Mesothelial cell of epicardium (in vitro differentiated cells): Measurements from ENCODE around the gene CLEC16A. TPM values are rescaled to one million over a fixed set of nuclear protein-coding genes. Genes with fewer than 3 reads are reported as not detected.

Source experiments
- DNase-seq, 2 experiments: peaks; one replicate each; pipeline ENCODE4 v3.0.0; 2021; ENCODE audit warnings: low spot score in 2 of 2; ENCODE audit not compliant: unreplicated experiment in 2 of 2
- H3K27ac Mint-ChIP-seq: 2 replicates; pipeline ENCODE4 v1.8.0; 2021; ENCODE audit warnings: mixed read lengths
- H3K27me3 Mint-ChIP-seq: 2 replicates; pipeline ENCODE4 v1.8.0; 2021; ENCODE audit warnings: low read depth, mixed read lengths
- H3K36me3 Mint-ChIP-seq: 2 replicates; pipeline ENCODE4 v1.8.0; 2021; ENCODE audit warnings: mixed read lengths
- H3K4me1 Mint-ChIP-seq: 2 replicates; pipeline ENCODE4 v1.8.0; 2021; ENCODE audit warnings: mixed read lengths
- H3K4me3 Mint-ChIP-seq: 2 replicates; pipeline ENCODE4 v1.8.0; 2021; ENCODE audit warnings: mild to moderate bottlenecking, moderate library complexity, mixed read lengths
- H3K9me3 Mint-ChIP-seq: 2 replicates; pipeline ENCODE4 v1.8.0; 2021; ENCODE audit warnings: mixed read lengths
- total RNA-seq: library from RNA; stranded (reverse); gene quantifications from 3 replicates; pipeline ENCODE4 v1.2.1, GENCODE V29; 2021
- TF ChIP-seq, protein P1 (sequence below): fragments of 200-600 bp; sonication (generic); IDR thresholded peaks from one replicate; pipeline ENCODE4 v1.5.0; 2021; ENCODE audit warnings: antibody characterized with exemption; ENCODE audit not compliant: unreplicated experiment

The CLEC16A gene
- total RNA-seq, 1 donor from 2014 or later = 43.3 TPM

GRCh38 chr16:11056090-11056992 is 112.0 kb downstream of the CLEC16A start:
- H3K9me3 Mint-ChIP-seq = no peaks in the 10 kb centered on the region
- TF ChIP-seq, protein P1, sequence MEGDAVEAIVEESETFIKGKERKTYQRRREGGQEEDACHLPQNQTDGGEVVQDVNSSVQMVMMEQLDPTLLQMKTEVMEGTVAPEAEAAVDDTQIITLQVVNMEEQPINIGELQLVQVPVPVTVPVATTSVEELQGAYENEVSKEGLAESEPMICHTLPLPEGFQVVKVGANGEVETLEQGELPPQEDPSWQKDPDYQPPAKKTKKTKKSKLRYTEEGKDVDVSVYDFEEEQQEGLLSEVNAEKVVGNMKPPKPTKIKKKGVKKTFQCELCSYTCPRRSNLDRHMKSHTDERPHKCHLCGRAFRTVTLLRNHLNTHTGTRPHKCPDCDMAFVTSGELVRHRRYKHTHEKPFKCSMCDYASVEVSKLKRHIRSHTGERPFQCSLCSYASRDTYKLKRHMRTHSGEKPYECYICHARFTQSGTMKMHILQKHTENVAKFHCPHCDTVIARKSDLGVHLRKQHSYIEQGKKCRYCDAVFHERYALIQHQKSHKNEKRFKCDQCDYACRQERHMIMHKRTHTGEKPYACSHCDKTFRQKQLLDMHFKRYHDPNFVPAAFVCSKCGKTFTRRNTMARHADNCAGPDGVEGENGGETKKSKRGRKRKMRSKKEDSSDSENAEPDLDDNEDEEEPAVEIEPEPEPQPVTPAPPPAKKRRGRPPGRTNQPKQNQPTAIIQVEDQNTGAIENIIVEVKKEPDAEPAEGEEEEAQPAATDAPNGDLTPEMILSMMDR = no peak
- DNase-seq = no peak
- H3K27ac Mint-ChIP-seq = no peak overlapping the region
- H3K27me3 Mint-ChIP-seq = no peaks in the 10 kb centered on the region
- peaks cover 26% of the 10 kb centered on the region for H3K36me3 Mint-ChIP-seq
- H3K4me1 Mint-ChIP-seq = peaks cover 2% of the 10 kb centered on the region
- H3K4me3 Mint-ChIP-seq = no peak overlapping the region

DNA sequence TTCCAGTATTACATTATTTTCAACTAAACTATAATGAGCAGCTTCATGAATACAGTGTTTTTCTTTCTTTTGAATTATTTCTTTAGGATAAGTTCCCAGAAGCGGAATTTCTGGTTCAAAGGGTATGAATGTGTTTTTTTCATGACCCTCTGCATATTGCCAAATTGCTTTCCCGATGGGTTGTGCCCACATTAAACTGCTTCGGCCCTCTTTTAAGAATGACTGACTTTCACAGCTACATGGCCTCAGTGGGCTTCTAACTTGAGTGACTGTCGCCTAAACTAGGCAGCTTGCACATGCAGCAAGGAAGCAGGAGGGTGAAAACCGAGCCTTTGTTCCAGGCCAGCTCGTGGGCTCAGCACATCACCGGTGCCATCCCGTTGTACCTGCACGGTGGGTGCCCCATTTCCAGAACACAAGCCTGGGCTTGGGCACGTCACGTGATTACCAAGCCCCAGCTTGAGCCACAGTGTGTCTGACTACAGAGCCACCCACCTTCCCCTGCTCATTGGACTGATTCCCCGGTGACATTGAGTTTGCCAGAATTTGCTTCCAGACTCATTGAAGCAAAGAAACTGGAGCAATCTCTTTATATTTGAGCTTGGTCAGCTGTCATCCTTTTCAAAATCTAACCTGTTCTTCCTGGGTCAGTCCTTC is 112.8 kb downstream of the CLEC16A start:
- no peak overlapping the region for H3K27ac Mint-ChIP-seq
- no peak for DNase-seq
- TF ChIP-seq, protein P1 = no peak
- H3K4me1 Mint-ChIP-seq = no peaks in the 10 kb centered on the region
- H3K36me3 Mint-ChIP-seq = peaks cover 28% of the 10 kb centered on the region
- no peaks in the 10 kb centered on the region for H3K27me3 Mint-ChIP-seq
- no peaks in the 10 kb centered on the region for H3K9me3 Mint-ChIP-seq
- H3K4me3 Mint-ChIP-seq = no peak overlapping the region

GRCh38 chr16:11057711-11058345 is 113.5 kb downstream of the CLEC16A start:
- peaks cover 22% of the 10 kb centered on the region for H3K36me3 Mint-ChIP-seq
- DNase-seq = no peak
- no peak overlapping the region for H3K27ac Mint-ChIP-seq
- H3K4me1 Mint-ChIP-seq = no peaks in the 10 kb centered on the region
- TF ChIP-seq, protein P1 = no peak
- H3K9me3 Mint-ChIP-seq = no peaks in the 10 kb centered on the region
- H3K4me3 Mint-ChIP-seq = no peak overlapping the region
- H3K27me3 Mint-ChIP-seq = no peaks in the 10 kb centered on the region

DNA sequence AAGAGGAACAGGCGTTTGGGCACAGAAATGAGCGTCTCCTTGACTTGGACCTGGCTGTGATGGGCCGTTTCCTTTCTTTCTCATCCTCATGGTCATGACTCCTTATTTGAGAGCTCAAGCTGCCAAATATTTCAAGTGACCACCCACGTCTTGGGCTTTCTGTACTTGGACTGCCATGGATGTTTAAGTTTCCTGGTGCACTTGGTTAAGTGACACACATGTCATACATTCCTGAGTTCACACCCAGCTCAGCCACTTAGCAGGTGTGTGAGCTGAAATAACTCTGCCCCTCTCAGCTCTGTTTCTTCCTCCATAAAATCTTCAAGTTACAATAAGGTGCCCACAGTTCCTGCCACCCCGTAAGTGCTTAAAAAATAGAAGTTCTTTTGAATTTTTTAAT is 114.5 kb downstream of the CLEC16A start:
- no peaks in the 10 kb centered on the region for H3K27me3 Mint-ChIP-seq
- DNase-seq = no peak
- no peak overlapping the region for H3K4me3 Mint-ChIP-seq
- no peaks in the 10 kb centered on the region for H3K9me3 Mint-ChIP-seq
- no peaks in the 10 kb centered on the region for H3K4me1 Mint-ChIP-seq
- TF ChIP-seq, protein P1 = no peak
- no peak overlapping the region for H3K27ac Mint-ChIP-seq
- peaks cover 18% of the 10 kb centered on the region for H3K36me3 Mint-ChIP-seq

GRCh38 chr16:11059588-11059987 is 115.2 kb downstream of the CLEC16A start:
- TF ChIP-seq, protein P1 = no peak
- DNase-seq = no peak
- Mint-ChIP-seq H3K9me3 (no peaks in the 10 kb centered on the region), H3K4me3 (no peak overlapping the region), H3K4me1 (no peaks in the 10 kb centered on the region), H3K27ac (no peak overlapping the region), H3K36me3 (peaks cover 18% of the 10 kb centered on the region), H3K27me3 (no peaks in the 10 kb centered on the region)
